PC-3 (cell line): ENCODE measurements around the gene RAB33A.

Experiments used
- CTCF ChIP-seq: fragments of 300-600 bp; sonication (generic); conservative IDR thresholded peaks from 2 replicates; pipeline ENCODE4 v1.5.1; 2017; ENCODE audit warnings: antibody characterized with exemption, low read depth, mild to moderate bottlenecking, low read length
- EZH2 ChIP-seq: fragments of 300-600 bp; sonication (generic); IDR thresholded peaks from one replicate; pipeline ENCODE4 v1.6.1; 2017; ENCODE audit warnings: antibody characterized with exemption, mild to moderate bottlenecking, low read length; ENCODE audit not compliant: unreplicated experiment
- EZH2phosphoT487 ChIP-seq: fragments of 300-600 bp; sonication (generic); IDR thresholded peaks from 2 replicates; pipeline ENCODE4 v1.6.1; 2018; ENCODE audit warnings: mild to moderate bottlenecking, antibody characterized with exemption, low read length, borderline replicate concordance

GRCh38 chrX:130166503-130166777, 5.3 kb upstream of the RAB33A start:
- TF ChIP-seq EZH2 (no peak), CTCF (no peak), EZH2phosphoT487 (no peak)
